ENCODE measurements around the gene TYMP.
A peak's percentile ranks its signal among the peaks of the same experiment; 100 is the strongest.

Gene TYMP

GRCh38 chr22:50571264-50572175, 41.7 kb upstream of the TYMP start:
- no peak for TF ChIP-seq CTCF (IDR thresholded peaks at IDR 0.05)
- Mint-ChIP-seq H3K36me3 (ENCODE audit: low read depth) (peaks cover 35% of the 10 kb centered on the region), H3K27ac (peak overlapping the region; percentile 64), H3K4me1 (no peaks in the 10 kb centered on the region), H3K4me3 (no peak overlapping the region), H3K9me3 (no peaks in the 10 kb centered on the region), H3K27me3 (ENCODE audit: low read depth, poor library complexity) (peaks cover 7% of the 10 kb centered on the region)
- no peak for DNase-seq

- Mint-ChIP-seq H3K9me3 (no peaks in the 10 kb centered on the region), H3K27me3 (ENCODE audit: low read depth, poor library complexity) (peaks cover 9% of the 10 kb centered on the region), H3K36me3 (ENCODE audit: low read depth) (peaks cover 35% of the 10 kb centered on the region), H3K27ac (no peak overlapping the region), H3K4me1 (no peaks in the 10 kb centered on the region), H3K4me3 (no peak overlapping the region)
- no peak for DNase-seq
- TF ChIP-seq CTCF (IDR thresholded peaks at IDR 0.05), result no peak
Observed at GRCh38 chr22:50570861-50571260, 41.0 kb upstream of the TYMP start.

GRCh38 chr22:50569896-50570535, 40.2 kb upstream of the TYMP start:
- Mint-ChIP-seq H3K27ac (no peak overlapping the region), H3K27me3 (ENCODE audit: low read depth, poor library complexity) (peaks cover 17% of the 10 kb centered on the region), H3K4me1 (no peaks in the 10 kb centered on the region), H3K4me3 (no peak overlapping the region), H3K36me3 (ENCODE audit: low read depth) (peaks cover 35% of the 10 kb centered on the region), H3K9me3 (no peaks in the 10 kb centered on the region)
- no peak for DNase-seq
- no peak for TF ChIP-seq CTCF (IDR thresholded peaks at IDR 0.05)

GRCh38 chr22:50569041-50569459, 39.2 kb upstream of the TYMP start:
- H3K4me3 Mint-ChIP-seq, result no peak overlapping the region
- H3K27ac Mint-ChIP-seq, result no peak overlapping the region
- no peaks in the 10 kb centered on the region for H3K9me3 Mint-ChIP-seq
- TF ChIP-seq CTCF (IDR thresholded peaks at IDR 0.05), result no peak
- no peak for DNase-seq
- H3K36me3 Mint-ChIP-seq (ENCODE audit: low read depth), result peaks cover 35% of the 10 kb centered on the region
- H3K27me3 Mint-ChIP-seq (ENCODE audit: low read depth, poor library complexity), result peaks cover 27% of the 10 kb centered on the region
- no peaks in the 10 kb centered on the region for H3K4me1 Mint-ChIP-seq

- no peak for TF ChIP-seq CTCF (IDR thresholded peaks at IDR 0.05)
- Mint-ChIP-seq H3K4me1 (peaks cover 3% of the 10 kb centered on the region), H3K27ac (no peak overlapping the region), H3K36me3 (ENCODE audit: low read depth) (peaks cover 35% of the 10 kb centered on the region), H3K4me3 (no peak overlapping the region), H3K9me3 (no peaks in the 10 kb centered on the region), H3K27me3 (ENCODE audit: low read depth, poor library complexity) (peaks cover 31% of the 10 kb centered on the region)
- DNase-seq, result no peak
Observed at GRCh38 chr22:50568626-50569025, 38.8 kb upstream of the TYMP start.
